GM19463 (cell line): ENCODE measurements around the gene SNX32.

Experiments
- ATAC-seq: cut with Tn5 transposase; IDR thresholded peaks from one replicate; pipeline ENCODE4 v1.9.1; 2021; ENCODE audit warnings: mild to moderate bottlenecking, moderate library complexity; ENCODE audit not compliant: unreplicated experiment

SNX32 gene

DNA sequence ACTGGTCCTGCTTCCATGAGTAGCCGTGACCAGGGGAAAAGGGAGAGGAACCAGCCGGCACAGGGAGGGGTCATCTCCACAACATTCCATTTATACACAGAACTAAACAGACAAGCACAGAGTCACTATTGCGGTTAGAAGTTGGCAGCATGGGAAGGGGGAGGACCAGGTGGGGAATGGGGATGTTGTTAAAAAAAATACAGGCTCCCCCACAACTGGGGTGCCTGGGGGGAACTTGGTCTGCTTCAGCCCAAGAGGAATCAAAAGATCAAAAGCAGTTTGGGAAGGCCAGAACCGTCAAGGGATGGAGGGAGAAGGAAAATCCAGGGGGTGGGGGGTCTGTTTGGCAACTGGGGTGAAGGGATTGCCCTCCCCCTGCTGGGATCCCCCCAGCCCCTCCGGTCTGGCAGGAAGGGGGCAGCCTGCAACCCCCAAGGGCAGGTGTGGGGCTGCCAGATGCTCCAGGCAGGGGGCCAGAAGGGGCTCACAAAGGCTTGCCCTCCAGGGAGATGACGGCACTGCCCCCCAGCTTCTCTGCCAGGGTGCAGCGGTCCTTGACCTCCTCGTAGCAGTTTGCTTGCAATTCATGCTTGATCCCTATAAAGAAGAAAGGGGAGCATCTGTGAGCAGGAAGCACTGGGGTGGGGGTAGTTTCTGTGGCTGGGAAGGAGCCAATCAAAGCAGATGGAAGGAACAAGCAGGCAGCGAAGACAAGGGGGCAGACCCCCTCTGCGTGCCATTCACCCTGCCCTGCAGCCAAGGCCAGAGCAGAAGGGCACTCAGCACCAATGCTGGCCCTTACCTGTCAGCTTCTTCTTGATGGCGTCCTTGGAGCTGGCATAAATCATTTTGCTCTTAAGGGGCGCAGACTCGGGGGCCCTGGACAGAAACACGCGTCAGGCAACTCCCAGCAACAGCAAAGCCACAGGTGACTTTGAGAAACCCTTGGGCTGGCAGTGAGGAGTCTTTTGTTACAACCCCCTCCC, 21.4 kb downstream of the SNX32 start:
- ATAC-seq, result no peak

DNA sequence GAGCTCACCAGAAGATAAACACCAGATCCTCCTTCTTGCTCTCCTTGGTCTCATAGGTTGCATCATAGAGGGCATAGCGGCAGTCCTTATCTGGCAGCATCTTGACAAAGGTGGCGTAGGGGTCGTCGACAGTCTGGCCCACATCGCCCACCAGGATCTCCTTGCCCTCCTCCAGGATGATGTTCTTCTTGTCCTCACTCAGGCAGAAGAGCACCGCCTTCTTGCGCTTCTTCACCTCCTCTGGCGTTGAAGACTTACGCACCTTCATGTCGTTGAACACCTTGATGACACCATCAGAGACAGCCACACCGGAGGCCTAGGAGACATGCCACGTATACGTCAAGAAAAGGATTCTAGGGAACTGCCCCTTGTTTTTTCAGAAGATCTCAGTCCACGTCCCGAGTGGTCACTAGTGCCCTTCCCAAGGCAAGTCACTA, 22.2 kb downstream of the SNX32 start:
- ATAC-seq, result no peak

DNA sequence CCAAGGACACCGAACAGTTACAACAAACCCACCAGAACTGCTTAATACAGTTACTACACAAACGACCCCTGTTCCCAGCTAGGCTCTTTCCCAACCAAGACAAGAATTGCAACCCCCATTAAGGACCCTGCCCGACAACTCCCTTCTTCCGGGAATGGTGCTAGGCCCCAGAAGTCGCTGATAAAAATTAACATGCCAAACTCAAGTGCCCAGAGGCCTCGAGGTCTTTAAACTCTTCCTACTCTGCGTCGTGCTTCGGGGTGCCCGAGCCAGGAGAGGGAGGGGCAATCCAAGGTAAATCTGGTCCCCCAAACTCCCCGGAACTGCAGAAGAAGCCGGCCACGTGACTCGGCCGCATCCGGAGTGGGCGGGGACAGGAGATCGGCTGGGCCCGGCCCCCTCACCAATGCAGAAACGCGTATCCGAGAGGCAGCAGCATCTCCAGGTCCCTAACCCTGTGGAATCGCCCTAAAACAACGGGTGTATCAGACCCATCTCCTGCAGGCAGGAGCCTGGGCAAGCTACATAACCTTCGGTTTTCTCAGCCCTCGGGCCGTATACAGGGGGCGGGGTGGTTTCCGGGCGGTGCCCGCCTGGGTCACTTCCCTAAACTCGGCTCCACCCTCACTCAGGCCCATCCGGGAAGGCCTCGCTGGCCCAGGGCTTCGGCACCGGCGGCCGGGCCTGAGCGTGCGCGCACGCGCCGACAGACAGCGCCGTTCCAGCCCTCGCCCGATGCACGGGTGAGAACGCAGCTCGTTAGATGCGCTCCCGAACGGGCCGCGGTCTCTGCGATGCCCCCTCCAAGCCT, 23.1 kb downstream of the SNX32 start:
- peak; percentile 20 for ATAC-seq

DNA sequence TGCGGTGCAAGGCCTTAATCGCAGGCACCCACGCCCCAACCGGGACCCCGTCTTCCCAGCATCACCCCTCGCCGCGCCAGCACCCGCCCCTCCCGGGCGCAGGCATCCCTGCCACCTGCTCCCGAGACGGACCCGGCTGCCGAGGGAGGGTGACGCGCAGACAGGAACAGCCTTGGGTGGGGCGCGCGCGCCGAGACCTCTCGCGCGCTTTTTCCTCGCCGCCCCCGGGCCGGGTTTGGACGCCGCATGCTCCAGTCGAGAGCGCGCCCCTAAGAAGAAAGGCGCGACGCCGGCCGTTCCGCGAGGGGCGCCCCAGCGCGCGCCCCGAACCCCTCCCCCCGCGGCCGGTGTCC, 23.7 kb downstream of the SNX32 start:
- ATAC-seq, result no peak

- ATAC-seq, result peak; percentile 42
These were observed 24.3 kb downstream of the SNX32 start, which contains the start of gene CFL1 for GRCh38 chr11:65857853-65858680. Gene CFL1, minus strand, starts transcription at chr11:65858180. Its CDS starts 81 bp downstream, at chr11:65858099.

- no peak for ATAC-seq
These were observed 24.9 kb downstream of the SNX32 start for GRCh38 chr11:65858681-65859087.

DNA sequence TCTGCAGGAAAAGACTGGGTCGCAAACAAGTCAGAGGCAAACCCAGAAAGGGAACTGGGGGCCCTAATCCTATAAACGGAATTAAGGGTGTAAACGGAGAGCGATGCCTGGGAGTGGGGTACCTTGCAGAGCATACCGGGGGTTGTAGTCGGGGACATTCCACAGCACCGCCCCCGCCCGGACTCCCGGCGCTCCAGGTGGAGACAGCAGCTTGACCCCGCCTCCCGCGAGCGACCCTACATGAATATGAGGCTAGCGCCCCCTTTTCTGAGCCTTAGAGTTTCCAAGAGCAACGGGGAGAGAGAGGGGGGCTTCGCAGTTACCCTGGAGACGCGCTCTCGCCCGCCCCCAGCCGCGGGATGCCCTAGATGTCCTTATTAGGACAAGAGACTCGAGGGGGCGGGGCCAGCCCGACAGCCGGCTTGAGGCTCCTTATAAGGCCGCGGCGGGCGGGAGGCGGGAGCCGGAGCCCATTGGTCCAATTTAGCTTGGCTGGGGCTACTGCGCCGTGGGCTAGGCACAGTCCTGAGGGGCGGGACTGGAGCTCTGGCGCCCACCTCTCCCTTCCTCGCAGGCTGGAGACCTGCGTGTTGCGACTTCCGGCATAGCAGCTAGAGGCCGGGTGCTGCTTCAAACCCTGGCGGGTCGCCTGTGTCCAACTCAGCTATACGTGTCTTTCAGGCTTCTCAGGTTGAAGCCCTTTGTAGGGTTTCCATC, 25.5 kb downstream of the SNX32 start:
- ATAC-seq, result peak; percentile 57

DNA sequence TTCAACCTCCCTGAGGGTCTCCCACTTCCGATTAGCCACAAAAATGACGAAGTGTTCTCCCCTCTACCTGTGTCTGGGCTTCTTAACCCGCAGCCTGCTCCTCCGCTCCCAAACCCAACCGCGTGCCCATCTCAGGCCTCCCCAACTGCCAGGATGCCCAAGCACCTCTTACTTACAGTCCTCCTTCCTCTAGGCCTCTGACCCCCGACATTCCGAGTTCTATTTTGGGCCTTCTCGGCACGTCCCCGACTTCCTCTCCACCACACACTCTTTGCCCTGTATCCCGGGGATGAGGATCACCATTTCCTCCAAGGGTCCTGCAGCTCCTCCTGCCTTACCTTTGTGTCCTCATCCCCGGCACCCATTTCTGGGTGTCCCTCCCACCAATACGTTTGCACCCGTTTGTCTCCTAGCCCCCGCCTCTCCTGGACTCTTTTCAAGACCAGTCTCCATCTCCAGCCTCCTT, 26.1 kb downstream of the SNX32 start:
- ATAC-seq, result no peak

DNA sequence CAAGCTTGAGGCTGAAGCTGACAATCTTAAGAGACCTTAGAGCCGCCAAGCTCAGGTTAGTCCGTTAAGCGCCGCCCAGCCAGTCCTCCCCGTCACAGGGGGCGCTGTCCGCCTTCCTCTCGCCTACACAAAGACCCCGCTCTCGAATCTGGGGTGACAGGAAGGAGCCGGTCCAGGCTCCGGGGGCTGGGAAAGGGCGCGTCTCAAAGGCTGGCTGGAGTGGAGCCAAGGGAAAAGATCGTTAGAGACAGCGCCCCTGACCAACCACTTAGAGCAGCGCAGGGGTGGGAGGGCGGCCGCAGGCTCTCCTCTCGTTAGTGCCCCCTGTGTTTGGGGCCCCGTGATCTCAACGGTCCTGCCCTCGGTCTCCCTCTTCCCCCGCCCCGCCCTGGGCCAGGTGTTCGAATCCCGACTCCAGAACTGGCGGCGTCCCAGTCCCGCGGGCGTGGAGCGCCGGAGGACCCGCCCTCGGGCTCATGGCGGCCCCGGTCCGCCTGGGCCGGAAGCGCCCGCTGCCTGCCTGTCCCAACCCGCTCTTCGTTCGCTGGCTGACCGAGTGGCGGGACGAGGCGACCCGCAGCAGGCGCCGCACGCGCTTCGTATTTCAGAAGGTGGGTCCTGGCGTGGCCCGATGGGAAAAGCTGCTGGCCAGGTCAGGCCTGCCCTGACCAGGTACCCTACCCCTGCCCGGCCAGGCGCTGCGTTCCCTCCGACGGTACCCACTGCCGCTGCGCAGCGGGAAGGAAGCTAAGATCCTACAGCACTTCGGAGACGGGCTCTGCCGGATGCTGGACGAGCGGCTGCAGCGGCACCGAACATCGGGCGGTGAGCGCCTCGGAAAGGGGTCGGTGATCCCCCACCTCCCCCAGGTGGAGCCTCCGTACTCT, 26.8 kb downstream of the SNX32 start, which contains the start of gene MUS81:
Gene MUS81 (plus strand): TSS at position 156 of the 887 bp plus-strand sequence. CDS start 321 bp downstream, at position 477.
- peak; percentile 25 for ATAC-seq

GRCh38 chr11:65861165-65861505, 27.4 kb downstream of the SNX32 start:
- no peak for ATAC-seq

DNA sequence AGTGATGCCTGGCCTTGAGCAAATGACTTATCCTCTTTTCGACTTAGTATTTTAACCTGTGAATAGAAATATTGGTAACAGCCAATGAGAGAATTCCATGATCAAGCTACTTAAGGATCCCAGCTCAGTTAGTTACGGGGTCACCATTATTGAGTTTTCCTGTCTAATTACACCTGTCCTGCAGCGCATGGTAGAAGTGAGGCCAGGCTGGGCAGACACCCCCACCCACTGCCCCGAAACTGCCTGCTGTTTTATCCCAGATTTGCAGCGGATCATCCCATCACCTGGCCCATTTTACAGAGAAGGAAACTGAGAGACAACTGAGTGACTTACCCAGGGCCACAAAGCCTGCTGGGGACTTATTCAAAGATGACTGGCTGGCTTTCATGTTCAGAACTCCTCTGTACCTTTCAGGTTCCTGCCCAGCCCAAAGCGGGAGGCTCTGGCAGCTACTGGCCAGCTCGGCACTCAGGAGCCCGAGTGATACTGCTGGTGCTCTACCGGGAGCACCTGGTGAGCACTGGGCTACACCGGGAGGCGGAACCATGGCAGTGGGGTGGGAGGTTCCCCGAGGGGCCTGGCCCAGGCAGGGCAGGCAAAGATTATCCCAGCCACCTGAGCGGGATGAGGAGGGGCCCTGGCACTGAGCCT, 27.9 kb downstream of the SNX32 start:
- ATAC-seq, result no peak

DNA sequence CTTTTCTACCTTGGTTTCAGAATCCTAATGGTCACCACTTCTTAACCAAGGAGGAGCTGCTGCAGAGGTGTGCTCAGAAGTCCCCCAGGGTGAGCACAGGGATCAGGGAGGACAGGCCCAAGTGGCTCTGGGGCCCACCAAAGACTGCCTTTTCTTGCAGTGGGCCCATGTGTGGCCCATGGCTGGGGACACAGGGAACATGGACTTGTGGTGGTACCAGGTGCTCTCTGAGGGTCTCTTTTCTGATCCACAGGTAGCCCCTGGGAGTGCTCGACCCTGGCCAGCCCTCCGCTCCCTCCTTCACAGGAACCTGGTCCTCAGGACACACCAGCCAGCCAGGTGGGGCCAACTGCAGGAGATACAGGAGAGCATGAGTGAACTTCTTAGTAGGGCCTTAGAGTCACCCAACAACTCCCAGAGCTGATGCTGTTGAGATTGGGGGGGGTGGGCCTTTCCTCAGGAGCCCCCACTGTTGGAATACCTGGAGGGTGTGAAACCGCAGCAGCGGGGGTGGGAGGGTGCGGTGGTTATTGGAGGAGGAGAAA, 28.5 kb downstream of the SNX32 start:
- no peak for ATAC-seq

GRCh38 chr11:65862941-65863888, 29.5 kb downstream of the SNX32 start:
- ATAC-seq, result no peak

DNA sequence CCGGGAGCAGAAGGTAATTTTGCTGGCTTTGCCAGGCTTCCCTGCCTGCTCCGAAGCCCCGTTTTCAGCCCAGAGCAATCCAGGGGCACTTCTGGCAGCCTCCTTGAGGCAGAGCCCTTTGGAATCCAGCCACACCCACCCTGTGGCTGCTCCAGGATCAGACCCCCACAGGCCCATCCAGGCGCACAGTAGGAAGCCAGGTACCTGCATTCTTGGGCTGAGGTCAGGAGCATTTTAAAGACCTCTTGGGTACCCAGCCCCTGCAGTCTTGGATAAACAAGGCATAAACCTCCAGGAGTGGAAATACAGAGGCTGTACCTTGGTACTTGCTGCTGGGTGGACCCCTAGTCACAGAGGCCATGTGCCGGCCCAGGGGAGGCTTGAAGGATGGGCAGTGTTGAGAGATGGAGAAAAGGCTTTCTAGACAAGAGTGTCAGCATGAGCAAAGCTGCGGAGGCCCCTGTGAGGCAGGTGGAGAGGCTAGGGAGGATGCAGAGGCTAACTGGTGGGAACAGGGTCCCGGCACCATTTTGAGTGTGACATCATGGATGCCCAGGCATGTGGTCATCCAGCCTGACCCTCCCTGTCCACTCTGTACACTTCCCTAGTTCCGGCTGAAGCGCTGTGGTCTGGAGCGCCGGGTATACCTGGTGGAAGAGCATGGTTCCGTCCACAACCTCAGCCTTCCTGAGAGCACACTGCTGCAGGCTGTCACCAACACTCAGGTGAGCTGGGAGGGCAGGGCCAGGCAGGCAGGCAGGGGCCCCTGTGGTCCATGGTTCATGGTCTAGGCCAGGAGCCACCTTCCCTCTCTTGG, 30.3 kb downstream of the SNX32 start:
- no peak for ATAC-seq

DNA sequence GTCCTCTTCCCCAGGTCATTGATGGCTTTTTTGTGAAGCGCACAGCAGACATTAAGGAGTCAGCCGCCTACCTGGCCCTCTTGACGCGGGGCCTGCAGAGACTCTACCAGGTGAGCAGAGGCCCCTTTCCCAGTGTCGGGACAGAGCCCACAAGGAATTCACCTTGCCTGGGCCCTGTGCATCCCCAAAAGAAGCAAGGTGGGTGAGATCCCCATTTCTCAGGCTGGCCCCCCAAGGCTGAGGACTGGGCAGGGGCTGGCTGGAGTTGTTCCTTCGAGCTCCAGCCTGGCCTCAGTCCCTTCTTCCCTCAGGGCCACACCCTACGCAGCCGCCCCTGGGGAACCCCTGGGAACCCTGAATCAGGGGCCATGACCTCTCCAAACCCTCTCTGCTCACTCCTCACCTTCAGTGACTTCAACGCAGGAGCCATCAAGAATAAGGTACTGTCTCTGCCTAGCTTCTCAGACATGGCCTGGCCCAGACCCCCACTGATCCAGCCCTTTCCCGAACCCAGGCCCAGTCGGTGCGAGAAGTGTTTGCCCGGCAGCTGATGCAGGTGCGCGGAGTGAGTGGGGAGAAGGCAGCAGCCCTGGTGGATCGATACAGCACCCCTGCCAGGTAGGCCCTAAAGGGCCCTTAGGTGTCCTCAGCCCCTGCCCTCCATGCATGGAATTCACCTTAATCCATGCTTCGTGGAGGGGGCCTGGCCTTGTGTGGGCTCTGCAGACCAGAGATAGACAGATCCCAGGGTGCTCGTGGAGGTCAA, 31.1 kb downstream of the SNX32 start:
- no peak for ATAC-seq
